Adrenal gland (tissue), 19 donors: ENCODE data around the gene UGT8. TPM values are rescaled to one million over a fixed set of nuclear protein-coding genes. Genes with fewer than 3 reads are reported as not detected.

Source experiments
- DNase-seq, 7 donors: peaks; one replicate each; pipeline ENCODE4 v3.0.0-alpha.2; 2019 to 2020
- H3K27ac ChIP-seq, 5 donors: fragments of 200-600 bp; sonication (generic) in 4 of 5; 1 replicate in 3 of 5; 2 replicates in 2 of 5; pipeline versions ENCODE4 v1.5.1 to v1.8.0; 2016 to 2020; ENCODE audit warnings: mild to moderate bottlenecking in 1 of 5
- H3K27me3 ChIP-seq: fragments of 200-600 bp; 2 replicates; pipeline ENCODE4 v1.8.0; 2021
- H3K36me3 ChIP-seq, 2 donors: fragments of 200-600 bp; replicated peaks in 1 of 2; 1 replicate in 1 of 2; 2 replicates in 1 of 2; pipeline versions ENCODE4 v1.5.1 to v1.8.0; 2018 to 2022
- H3K4me1 ChIP-seq, 2 donors: fragments of 200-600 bp; replicated peaks in 1 of 2; 1 replicate in 1 of 2; 2 replicates in 1 of 2; pipeline versions ENCODE4 v1.5.1 to v1.8.0; 2018 to 2021
- H3K4me3 ChIP-seq, 4 donors: fragments of 200-600 bp; sonication (generic) in 3 of 4; one replicate each; pipeline ENCODE4 v1.5.1; 2016 to 2018
- H3K9me3 ChIP-seq, 3 donors: fragments of 200-600 bp; sonication (generic) in 1 of 3; replicated peaks in 1 of 3; 1 replicate in 2 of 3; 2 replicates in 1 of 3; pipeline versions ENCODE4 v1.5.1 to v1.8.0; 2016 to 2021
- POLR2A ChIP-seq, 2 donors: fragments of 450-650 bp; IDR thresholded peaks; one replicate each; pipeline ENCODE4 v1.6.1; 2017; ENCODE audit warnings: antibody characterized with exemption in 2 of 2, mild to moderate bottlenecking in 2 of 2, moderate library complexity in 1 of 2
- WGBS, 4 donors: extraction: QIAGEN DNeasy Blood & Tissue Kit in 2 of 4; methylation state at CpG; one replicate each; pipeline versions ENCODE4 v1.1.5 to v1.1.7; 2013 to 2017; 5-methylcytosine and 5-hydroxymethylcytosine counted together
- intact Hi-C, 2 donors: fragments of 100-400 bp; cut with DNase I; formaldehyde crosslinking; loops; one replicate each; pipeline versions ENCODE4 v1.14.1 to v1.15.0; 2022 to 2023
- long read RNA-seq, 10 donors: library from polyadenylated mRNA in 3 of 10; unstranded in 2 of 10; stranded (forward) in 1 of 10; transcript quantifications; one replicate each; pipeline ENCODE4 v2.0.0 and lab custom pipeline, GENCODE V29; 2021 to 2026
- polyA plus RNA-seq, 3 donors: library from polyadenylated mRNA; stranded (reverse); fragments of 200-250 nt in 2 of 3; fragments of 350-450 nt in 1 of 3; fragmentation: Illumina TruSeq in 1 of 3; extraction: RNeasy Lipid Tissue Mini Kit (QIAGEN cat#74804) in 1 of 3; gene quantifications; one replicate each; pipeline ENCODE4 v1.2.3, GENCODE V29; 2013 to 2014
- total RNA-seq, 9 donors: library from RNA; depleted of rRNA in 4 of 9; stranded (reverse); fragments of >200 nt in 4 of 9; fragments of 120-200 nt in 1 of 9; fragmentation: NEBNext Ultra II Directional in 1 of 9; extraction: Animal tissue kit (Norgen Biotek cat#: 25700) in 1 of 9; gene quantifications; one replicate each; pipeline versions ENCODE4 v1.1.0 to v1.2.4, GENCODE V29; 2013 to 2023
- TF ChIP-seq, protein P1 (sequence below), 6 experiments: fragments of 450-650 bp in 4 of 6; fragments of 200-600 bp in 2 of 6; sonication (generic) in 1 of 6; IDR thresholded peaks; 1 replicate in 5 of 6; 2 replicates in 1 of 6; pipeline versions ENCODE4 v1.5.1 to v1.8.0; 2016 to 2021; ENCODE audit warnings: antibody characterized with exemption in 6 of 6, mild to moderate bottlenecking in 2 of 6, moderate library complexity in 1 of 6
- donor health status: healthy with polysubstance abuse.
- donor health status: Bipolar disorder and iron deficiency.
- donor health status: DM: yes; HTN: yes; CAD: no.
- donor health status: DM: no; HTN: no; CAD: no.
- donor health status: DM: no; HTN: no; CAD: no.
- donor health status: DM: yes; HTN: yes; CAD: no.

Gene UGT8, protein sequence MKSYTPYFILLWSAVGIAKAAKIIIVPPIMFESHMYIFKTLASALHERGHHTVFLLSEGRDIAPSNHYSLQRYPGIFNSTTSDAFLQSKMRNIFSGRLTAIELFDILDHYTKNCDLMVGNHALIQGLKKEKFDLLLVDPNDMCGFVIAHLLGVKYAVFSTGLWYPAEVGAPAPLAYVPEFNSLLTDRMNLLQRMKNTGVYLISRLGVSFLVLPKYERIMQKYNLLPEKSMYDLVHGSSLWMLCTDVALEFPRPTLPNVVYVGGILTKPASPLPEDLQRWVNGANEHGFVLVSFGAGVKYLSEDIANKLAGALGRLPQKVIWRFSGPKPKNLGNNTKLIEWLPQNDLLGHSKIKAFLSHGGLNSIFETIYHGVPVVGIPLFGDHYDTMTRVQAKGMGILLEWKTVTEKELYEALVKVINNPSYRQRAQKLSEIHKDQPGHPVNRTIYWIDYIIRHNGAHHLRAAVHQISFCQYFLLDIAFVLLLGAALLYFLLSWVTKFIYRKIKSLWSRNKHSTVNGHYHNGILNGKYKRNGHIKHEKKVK
- total RNA-seq = under 1 TPM in 5 of 9 donors, not detected in 4; 0.08 to 0.78 (median 0.28) TPM
- under 1 TPM in 2 of 3 donors, not detected in 1; 0.24 to 0.44 TPM for polyA plus RNA-seq
- long read RNA-seq, donor 1 = 0 reads
- long read RNA-seq, donor 2 = 0 reads
- long read RNA-seq, donor 3 = 0 reads
- long read RNA-seq, donor 4 = 0 reads
- long read RNA-seq, donor 5 = 0 reads
- long read RNA-seq, donor 6 = 0 reads
- long read RNA-seq, donor 7 = 0 reads
- long read RNA-seq, donor 8 = 0 reads
- long read RNA-seq, donor 9 = 0 reads
- long read RNA-seq, donor 10 = 0 reads

DNA sequence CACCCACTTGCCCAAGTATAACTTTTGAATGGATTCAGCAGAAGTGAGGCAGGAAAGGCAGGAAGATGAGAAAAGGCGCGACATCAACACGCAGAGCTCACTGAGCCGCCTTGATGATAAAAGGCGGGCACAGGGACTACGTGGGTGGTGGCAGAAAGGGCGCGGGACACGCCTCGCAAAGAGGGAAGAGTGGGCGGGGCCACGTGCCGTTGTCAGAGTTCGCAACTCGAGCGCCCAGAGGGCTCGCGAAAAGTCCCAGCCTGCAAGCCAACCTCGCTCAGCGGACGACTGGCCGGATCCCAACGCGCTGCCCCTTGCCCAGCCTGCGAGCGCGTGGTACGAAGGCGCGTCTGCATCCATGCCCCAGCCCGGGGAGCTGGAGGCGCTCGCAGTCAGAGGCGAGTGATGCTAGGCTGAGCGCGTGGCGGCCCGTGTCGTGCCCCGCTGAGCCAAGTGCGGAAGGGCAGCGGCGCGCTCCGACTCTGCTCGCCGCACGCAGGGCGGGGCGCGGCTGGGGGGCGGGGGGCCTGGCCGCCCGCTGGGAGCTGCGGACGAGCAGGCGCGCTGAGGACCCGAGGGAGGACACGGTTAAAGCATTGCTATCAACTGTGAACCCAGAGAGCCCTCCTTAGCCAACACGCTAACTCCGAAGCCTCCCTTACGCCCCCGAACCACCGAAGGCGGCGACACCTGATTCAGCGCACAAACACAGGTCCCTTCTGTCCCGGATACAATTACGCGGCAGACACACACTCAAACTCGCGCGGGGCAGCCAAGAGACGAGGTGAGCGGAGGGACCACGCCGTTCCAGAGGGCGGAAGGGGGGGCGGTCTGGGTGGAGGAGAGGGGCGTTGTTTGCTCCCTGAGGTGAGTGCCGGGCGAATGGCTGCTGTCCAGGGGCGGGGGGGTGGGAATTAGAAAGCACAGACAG, at the start of gene UGT8:
Gene UGT8 (plus strand): TSS at position 617 of the 931 bp plus-strand sequence. CDS start 24,074 bp downstream, outside the sequence.
- WGBS, 4 donors = 0 to 3% (median 1%) methylated on average over 9 to 83 of the region's 84 CpGs
- DNase-seq = no peak
- peaks cover 0 to 5% of the 10 kb centered on the region in 2 donors for H3K4me1 ChIP-seq

DNA sequence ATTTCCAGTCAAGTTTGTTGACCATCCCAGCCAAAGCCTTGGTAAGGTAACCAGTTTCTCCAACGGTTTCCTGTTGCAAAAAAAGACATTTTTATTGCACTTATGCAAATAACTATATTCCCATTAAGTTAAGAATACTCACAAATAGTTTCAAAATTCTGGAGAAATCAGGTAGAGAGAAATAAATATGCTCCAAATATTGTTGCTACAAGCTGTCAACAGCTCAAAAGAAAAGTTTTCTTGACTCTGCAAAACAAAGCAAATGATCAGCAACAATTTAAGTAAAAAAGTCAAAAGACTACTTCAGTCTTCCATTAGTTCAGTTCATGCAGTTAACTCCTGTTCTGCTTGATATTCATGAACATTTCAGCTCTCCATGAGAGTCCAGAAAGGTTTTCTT, 49.0 kb upstream of the UGT8 start:
- intact Hi-C loops = no loop called here
- no peak overlapping the region for H3K4me3 ChIP-seq

More for the DNA sequence above, at the start of gene UGT8:
- Histone ChIP-seq H3K4me3 (peak within 1 kb of the TSS in 1 of 4 donors; percentile 34), H3K36me3 (no peaks in the 10 kb centered on the region), H3K27me3 (peaks cover 28% of the 10 kb centered on the region), H3K27ac (no peak within 1 kb of the TSS), H3K9me3 (no peaks in the 10 kb centered on the region)
- intact Hi-C loops = no loop called here
- TF ChIP-seq, protein P1, sequence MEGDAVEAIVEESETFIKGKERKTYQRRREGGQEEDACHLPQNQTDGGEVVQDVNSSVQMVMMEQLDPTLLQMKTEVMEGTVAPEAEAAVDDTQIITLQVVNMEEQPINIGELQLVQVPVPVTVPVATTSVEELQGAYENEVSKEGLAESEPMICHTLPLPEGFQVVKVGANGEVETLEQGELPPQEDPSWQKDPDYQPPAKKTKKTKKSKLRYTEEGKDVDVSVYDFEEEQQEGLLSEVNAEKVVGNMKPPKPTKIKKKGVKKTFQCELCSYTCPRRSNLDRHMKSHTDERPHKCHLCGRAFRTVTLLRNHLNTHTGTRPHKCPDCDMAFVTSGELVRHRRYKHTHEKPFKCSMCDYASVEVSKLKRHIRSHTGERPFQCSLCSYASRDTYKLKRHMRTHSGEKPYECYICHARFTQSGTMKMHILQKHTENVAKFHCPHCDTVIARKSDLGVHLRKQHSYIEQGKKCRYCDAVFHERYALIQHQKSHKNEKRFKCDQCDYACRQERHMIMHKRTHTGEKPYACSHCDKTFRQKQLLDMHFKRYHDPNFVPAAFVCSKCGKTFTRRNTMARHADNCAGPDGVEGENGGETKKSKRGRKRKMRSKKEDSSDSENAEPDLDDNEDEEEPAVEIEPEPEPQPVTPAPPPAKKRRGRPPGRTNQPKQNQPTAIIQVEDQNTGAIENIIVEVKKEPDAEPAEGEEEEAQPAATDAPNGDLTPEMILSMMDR (IDR thresholded peaks at IDR 0.05) = no peak
- no peak for TF ChIP-seq POLR2A (IDR thresholded peaks at IDR 0.05)

DNA sequence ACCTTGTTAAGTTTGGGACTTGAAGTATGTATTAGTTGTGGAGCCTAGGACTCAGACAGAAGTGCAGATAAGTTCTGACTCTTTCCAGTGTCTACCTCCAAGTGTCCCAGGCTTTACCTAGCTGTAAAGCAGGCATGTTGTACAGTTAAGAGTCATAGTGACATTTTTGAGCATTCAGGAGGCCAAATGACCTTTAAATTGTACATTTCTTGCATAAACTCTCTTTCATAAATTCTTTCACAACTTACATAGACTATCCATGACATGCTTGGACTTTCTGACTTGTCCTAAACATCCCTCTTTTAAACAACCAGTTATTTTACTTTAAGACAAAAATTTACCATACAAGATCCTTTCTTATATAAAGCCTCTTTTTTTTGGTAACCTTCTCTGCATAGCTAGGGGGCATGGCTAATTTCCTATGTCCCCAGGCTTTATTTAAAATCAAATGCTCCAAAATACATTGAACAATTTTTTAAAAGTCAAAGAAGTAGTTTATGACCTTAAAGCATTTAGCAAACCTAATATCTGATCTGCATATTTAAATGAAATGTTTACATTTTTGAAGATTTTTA, 40.1 kb upstream of the UGT8 start:
- H3K9me3 ChIP-seq = no peaks in the 10 kb centered on the region
- no peaks in the 10 kb centered on the region for H3K4me1 ChIP-seq
- intact Hi-C loops = no loop called here
- H3K27me3 ChIP-seq = no peaks in the 10 kb centered on the region
- no peak for TF ChIP-seq POLR2A (IDR thresholded peaks at IDR 0.05)
- no peak overlapping the region for H3K27ac ChIP-seq
- no peaks in the 10 kb centered on the region for H3K36me3 ChIP-seq
- H3K4me3 ChIP-seq = no peak overlapping the region
- DNase-seq = no peak

More for the DNA sequence above, 49.0 kb upstream of the UGT8 start:
- no peaks in the 10 kb centered on the region for H3K4me1 ChIP-seq
- no peak overlapping the region for H3K27ac ChIP-seq
- no peaks in the 10 kb centered on the region for H3K9me3 ChIP-seq
- no peaks in the 10 kb centered on the region for H3K27me3 ChIP-seq
- WGBS, 4 donors = 24 to 53% (median 32%) methylated on average over 1 of the region's 1 CpG
- H3K36me3 ChIP-seq = no peaks in the 10 kb centered on the region
- no peak for DNase-seq
- TF ChIP-seq, protein P1 (IDR thresholded peaks at IDR 0.05) = no peak
- TF ChIP-seq POLR2A (IDR thresholded peaks at IDR 0.05) = no peak

DNA sequence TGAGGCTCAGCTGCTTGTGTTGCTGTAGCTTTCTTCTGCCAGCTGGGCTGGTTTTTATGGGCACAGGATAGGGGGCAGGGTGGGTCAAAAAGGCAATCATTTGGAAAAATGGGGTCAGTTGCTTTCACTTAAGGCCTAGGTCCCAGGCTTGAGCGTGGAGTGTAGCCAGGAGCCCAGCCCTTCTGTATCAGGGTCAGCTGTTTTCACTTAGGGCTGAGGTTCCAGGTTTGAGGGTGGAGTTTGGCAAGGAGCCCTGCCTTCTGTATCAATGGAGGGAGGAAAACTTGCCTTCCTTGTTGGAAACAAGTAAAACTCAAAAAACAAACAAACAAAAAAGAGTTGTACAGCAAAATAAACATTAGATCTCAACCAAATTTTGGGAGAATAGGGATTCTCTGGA, 37.0 kb upstream of the UGT8 start:
- TF ChIP-seq, protein P1 (IDR thresholded peaks at IDR 0.05) = no peak
- no peak for TF ChIP-seq POLR2A (IDR thresholded peaks at IDR 0.05)
- intact Hi-C loops = no loop called here

More for the DNA sequence above, 37.0 kb upstream of the UGT8 start:
- DNase-seq = no peak
- no peak overlapping the region for H3K27ac ChIP-seq
- no peaks in the 10 kb centered on the region for H3K36me3 ChIP-seq
- no peak overlapping the region for H3K4me3 ChIP-seq
- 60 to 76% (median 71%) methylated on average over 1 of the region's 1 CpG for WGBS, 4 donors
- no peaks in the 10 kb centered on the region for H3K9me3 ChIP-seq
- H3K27me3 ChIP-seq = no peaks in the 10 kb centered on the region
- H3K4me1 ChIP-seq = no peaks in the 10 kb centered on the region
